ENCODE results near the gene TMEM37. TPM values are rescaled to one million over a fixed set of nuclear protein-coding genes. Genes with fewer than 3 reads are reported as not detected.

Gene TMEM37
- total and polyA plus RNA-seq, 9 of the 15 experiments (the other 6 are each of a cell fraction or from before 2014, with no cell fraction given), result 0.03 to 0.64 (median 0.31) TPM; not detected in 1

DNA sequence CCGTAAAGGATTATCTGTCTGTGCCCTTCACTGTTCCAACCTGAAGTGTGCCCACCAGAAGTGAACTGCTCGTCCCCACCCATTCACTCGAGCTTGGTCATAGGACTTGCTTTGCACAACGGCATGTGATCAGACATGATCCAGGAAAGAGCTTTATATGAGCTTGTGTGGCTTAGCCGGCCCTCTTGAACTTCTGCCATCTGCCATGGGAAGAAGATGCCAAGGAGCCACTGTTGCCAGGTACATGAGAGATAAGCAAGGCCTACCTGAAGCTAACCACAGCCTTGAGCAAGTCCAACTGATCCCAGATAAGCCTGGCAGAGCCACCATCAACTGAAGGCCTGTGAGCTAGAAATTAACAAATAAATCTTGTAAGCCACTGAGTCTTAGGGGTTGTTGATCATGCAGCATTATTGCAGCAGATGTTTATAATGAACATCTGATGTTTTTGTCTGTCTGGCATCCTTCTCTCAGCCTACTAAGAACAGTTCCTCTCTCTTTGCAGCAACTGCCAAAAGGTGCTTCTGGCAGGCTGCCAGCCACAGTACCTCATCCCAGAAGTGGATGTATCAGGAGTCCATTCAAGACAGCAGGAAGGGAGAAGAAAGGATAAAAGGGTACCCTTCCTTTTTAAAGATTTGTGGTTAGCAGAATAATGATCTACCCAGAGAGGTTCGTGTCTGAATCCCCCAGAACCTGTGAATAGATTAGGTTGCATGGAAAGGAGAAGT, 48.1 kb upstream of the TMEM37 start:
- no peaks in the 10 kb centered on the region for H3K9me1 ChIP-seq (ENCODE audit: control insufficient read depth, insufficient read depth, low read length)
- no TSS peak for BruUV-seq (replicated peaks)
- TF ChIP-seq NFIC (IDR thresholded peaks at IDR 0.05) (peak; percentile 78), NFIX (CRISPR knock-in tag; IDR thresholded peaks at IDR 0.05; ENCODE audit: low read depth) (peak; percentile 73)
- TF ChIP-seq, protein P1, sequence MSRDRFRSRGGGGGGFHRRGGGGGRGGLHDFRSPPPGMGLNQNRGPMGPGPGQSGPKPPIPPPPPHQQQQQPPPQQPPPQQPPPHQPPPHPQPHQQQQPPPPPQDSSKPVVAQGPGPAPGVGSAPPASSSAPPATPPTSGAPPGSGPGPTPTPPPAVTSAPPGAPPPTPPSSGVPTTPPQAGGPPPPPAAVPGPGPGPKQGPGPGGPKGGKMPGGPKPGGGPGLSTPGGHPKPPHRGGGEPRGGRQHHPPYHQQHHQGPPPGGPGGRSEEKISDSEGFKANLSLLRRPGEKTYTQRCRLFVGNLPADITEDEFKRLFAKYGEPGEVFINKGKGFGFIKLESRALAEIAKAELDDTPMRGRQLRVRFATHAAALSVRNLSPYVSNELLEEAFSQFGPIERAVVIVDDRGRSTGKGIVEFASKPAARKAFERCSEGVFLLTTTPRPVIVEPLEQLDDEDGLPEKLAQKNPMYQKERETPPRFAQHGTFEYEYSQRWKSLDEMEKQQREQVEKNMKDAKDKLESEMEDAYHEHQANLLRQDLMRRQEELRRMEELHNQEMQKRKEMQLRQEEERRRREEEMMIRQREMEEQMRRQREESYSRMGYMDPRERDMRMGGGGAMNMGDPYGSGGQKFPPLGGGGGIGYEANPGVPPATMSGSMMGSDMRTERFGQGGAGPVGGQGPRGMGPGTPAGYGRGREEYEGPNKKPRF (IDR thresholded peaks at IDR 0.05; ENCODE audit: low read depth, low read length), result no peak
- H4K20me1 ChIP-seq (replicated peaks; ENCODE audit: control insufficient read depth, insufficient read depth, low read length), result no peaks in the 10 kb centered on the region
- DNase-seq (ENCODE audit: extremely low read depth in 1 of 4, low spot score in 3 of 4) (no peak), ATAC-seq (no peak), FAIRE-seq (no peak)
- no peak overlapping the region for H3K4me2 ChIP-seq (ENCODE audit: insufficient read depth, low read length)
- no peak overlapping the region for H3K4me3 ChIP-seq
- no peaks in the 10 kb centered on the region for H3K9me3 ChIP-seq (replicated peaks; ENCODE audit: control insufficient read depth, insufficient read depth, low read depth, low read length)
- ChIA-PET POLR2A (interaction anchor here (0.7 kb wide), 1 partner anchor 135 kb away, joined by 3 read pairs; no protein-coding TSS in a partner anchor), CTCF (ENCODE audit: low intra/inter-chr PET ratio) (no interaction called here)
- in situ Hi-C loops (cut with MboI) (no loop called here), intact Hi-C loops (cut with micrococcal nuclease) (no loop called here)
- H3K27me3 ChIP-seq (ENCODE audit: control insufficient read depth in 2 of 2, insufficient read depth in 2 of 2, low read length in 2 of 2), result peaks cover 4 to 15% of the 10 kb centered on the region in 2 experiments; a peak in 3 of 5 replicates
- no peaks in the 10 kb centered on the region for H3K79me2 ChIP-seq (ENCODE audit: control insufficient read depth, insufficient read depth, low read length)
- H3K36me3 ChIP-seq (ENCODE audit: control insufficient read depth, insufficient read depth, low read length), result no peaks in the 10 kb centered on the region
- WGBS (ENCODE audit: insufficient coverage, low coverage, missing lambda C conversion rate), result 3% methylated on average over 6 of the region's 6 CpGs
- H2AFZ ChIP-seq (ENCODE audit: low read depth, low read length), result no peak overlapping the region
- peaks cover 0 to 8% of the 10 kb centered on the region in 2 experiments; a peak in 3 of 5 replicates for H3K4me1 ChIP-seq (replicated peaks in 1 of 2; ENCODE audit: control insufficient read depth in 2 of 2, insufficient read depth in 2 of 2, low read length in 2 of 2)
- no peak overlapping the region for H3K9ac ChIP-seq (ENCODE audit: insufficient read depth in 1 of 2, low read depth in 2 of 2, low read length in 2 of 2)
- no peak overlapping the region for H3K27ac ChIP-seq (ENCODE audit: extremely low read depth, low read depth, low read length)

All from K562 (cell line).